Adipocyte (in vitro differentiated cells): ENCODE data around the gene NCR2.
"Not testable (repeated sequence)": the region's sequence is repeated elsewhere in the genome, so short reads cannot be mapped to it uniquely, and the experiment has no call there.

Experiments used
- DNase-seq: peaks from one replicate; pipeline ENCODE4 v3.0.0-alpha.2; 2015; ENCODE audit warnings: low read depth
- H3K27me3 ChIP-seq: replicated peaks from 2 replicates; pipeline ENCODE4 v1.7.0; 2013; ENCODE audit warnings: mild to moderate bottlenecking, low read length, moderate library complexity; ENCODE audit not compliant: control insufficient read depth, insufficient read depth
- H3K36me3 ChIP-seq: 2 replicates; pipeline ENCODE4 v1.7.0; 2013; ENCODE audit warnings: low read length, mild to moderate bottlenecking, moderate library complexity; ENCODE audit not compliant: control insufficient read depth, insufficient read depth, severe bottlenecking
- H3K4me1 ChIP-seq: 2 replicates; pipeline ENCODE4 v1.7.0; 2013; ENCODE audit warnings: mild to moderate bottlenecking, low read length, moderate library complexity; ENCODE audit not compliant: control insufficient read depth, insufficient read depth
- H3K4me3 ChIP-seq: 2 replicates; pipeline ENCODE4 v1.7.0; 2013; ENCODE audit warnings: mild to moderate bottlenecking, low read length, moderate library complexity
- H3K9ac ChIP-seq: 2 replicates; pipeline ENCODE4 v1.7.0; 2013; ENCODE audit warnings: mild to moderate bottlenecking, low read length, moderate library complexity
- H3K9me3 ChIP-seq: 2 replicates; pipeline ENCODE4 v1.7.0; 2013; ENCODE audit warnings: mild to moderate bottlenecking, low read length, moderate library complexity; ENCODE audit not compliant: control insufficient read depth

Gene NCR2, protein sequence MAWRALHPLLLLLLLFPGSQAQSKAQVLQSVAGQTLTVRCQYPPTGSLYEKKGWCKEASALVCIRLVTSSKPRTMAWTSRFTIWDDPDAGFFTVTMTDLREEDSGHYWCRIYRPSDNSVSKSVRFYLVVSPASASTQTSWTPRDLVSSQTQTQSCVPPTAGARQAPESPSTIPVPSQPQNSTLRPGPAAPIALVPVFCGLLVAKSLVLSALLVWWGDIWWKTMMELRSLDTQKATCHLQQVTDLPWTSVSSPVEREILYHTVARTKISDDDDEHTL

DNA sequence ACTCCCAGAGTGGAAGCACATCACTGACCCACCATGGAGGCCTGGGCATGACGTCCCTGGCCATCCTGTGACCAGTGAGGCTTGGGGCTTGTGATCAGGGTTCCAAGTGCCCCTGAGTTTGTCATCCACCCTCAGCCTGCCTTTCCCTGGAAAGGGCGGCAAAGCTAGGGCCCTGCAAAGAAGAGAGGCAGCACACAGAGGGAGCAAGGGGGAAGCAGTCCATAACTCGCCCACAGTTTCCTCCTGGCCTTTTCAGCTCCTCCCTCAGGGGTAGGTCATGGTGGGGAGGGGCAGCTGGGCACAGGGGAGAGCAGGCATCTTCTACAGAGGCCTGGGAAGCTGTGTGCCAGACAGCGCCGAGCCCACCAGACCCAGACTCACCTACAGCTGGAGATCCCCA is at the start of gene NCR2:
TSS of gene NCR2 (plus strand) at position 313 of the 400 bp plus-strand sequence. CDS start 269 bp downstream, outside the sequence.
- no peaks in the 10 kb centered on the region for H3K36me3 ChIP-seq
- H3K4me3 ChIP-seq, result no peak within 1 kb of the TSS
- H3K4me1 ChIP-seq, result no peaks in the 10 kb centered on the region
- DNase-seq, result no peak
- peaks cover 66% of the 10 kb centered on the region for H3K27me3 ChIP-seq
- no peaks in the 10 kb centered on the region for H3K9me3 ChIP-seq
- no peak within 1 kb of the TSS for H3K9ac ChIP-seq

DNA sequence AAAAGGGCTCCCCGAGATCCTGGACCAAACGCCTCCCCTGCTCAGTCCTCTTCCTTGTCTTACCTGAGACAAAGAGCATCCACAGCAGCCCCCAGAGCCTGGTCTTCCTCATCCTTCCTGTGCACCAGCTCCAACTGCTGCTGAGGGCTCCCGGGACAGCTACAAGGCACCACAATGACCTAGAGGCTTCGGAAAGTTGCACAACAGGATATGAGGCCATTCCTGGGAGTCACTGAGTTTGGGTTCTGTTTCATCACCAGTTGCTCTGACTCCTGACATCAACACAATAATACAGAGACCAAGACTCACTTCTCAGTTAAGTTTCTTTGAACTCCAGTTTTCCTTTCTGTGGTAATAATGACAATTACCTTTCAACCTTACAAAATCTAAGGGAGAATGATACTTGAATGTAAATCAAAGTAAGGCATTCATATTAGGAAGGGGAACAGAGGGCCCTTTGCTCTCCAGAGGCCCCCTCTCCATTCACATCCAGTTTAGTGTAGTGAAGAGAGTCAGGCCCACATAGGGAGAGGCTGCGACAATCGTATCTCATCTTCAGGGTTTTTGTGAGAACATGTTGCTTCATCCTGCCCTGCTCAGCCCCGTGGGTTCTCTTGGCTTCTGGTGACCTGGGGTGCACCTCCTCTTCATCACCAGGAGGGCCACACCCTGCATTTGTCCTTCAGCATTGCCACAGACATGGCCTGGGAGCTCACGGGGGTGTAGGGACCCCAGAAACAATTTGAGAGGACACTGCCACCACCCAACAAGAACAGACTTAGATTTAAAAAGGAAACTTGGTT is 48.7 kb upstream of the NCR2 start, which contains the start of gene TREM1:
TSS of gene TREM1 (minus strand) at position 139 of the 803 bp plus-strand sequence. CDS start at position 112, 27 bp downstream.
- no peaks in the 10 kb centered on the region for H3K27me3 ChIP-seq
- H3K36me3 ChIP-seq, result no peaks in the 10 kb centered on the region
- peaks cover 30% of the 10 kb centered on the region for H3K4me1 ChIP-seq
- H3K9me3 ChIP-seq, result no peaks in the 10 kb centered on the region
- no peak within 1 kb of the TSS for H3K9ac ChIP-seq
- H3K4me3 ChIP-seq, result no peak within 1 kb of the TSS
- DNase-seq, result peak; percentile 4

DNA sequence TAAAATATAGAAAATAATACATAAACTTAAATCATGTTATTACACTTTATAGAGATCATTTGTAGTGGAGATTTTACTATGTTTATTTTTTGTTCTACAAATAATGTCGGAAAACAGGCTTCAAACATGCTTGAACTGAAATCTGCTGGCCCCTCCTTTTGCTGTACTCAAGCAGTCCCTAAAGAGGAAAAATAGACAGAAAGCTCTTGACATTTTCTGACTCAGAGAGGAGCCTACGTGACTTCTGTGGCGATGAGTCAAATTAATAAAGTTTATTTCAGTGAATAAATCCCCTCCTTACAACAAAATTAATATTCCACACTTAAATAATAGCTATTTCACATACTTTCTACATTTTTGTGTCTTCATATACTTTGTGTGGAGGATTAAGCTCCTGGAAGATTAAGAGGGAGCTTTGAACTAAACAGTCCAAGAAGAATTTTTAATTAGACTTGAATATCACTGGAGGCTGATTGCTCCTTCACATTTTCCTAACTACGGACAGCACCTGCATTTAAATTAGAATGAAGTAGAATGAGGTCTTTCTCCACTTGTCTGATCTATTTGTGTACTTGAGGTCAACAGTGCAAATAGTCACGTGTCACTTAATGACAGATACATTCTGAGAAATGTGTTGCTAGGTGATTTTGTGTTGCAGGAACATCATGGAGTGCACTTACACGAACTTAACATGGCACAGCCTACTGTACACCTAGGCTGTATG is 47.2 kb upstream of the NCR2 start:
- DNase-seq, result no peak
- peaks cover 30% of the 10 kb centered on the region for H3K4me1 ChIP-seq
- H3K36me3 ChIP-seq, result no peaks in the 10 kb centered on the region
- no peaks in the 10 kb centered on the region for H3K27me3 ChIP-seq
- no peak overlapping the region for H3K4me3 ChIP-seq
- no peak overlapping the region for H3K9ac ChIP-seq
- H3K9me3 ChIP-seq, result no peaks in the 10 kb centered on the region

DNA sequence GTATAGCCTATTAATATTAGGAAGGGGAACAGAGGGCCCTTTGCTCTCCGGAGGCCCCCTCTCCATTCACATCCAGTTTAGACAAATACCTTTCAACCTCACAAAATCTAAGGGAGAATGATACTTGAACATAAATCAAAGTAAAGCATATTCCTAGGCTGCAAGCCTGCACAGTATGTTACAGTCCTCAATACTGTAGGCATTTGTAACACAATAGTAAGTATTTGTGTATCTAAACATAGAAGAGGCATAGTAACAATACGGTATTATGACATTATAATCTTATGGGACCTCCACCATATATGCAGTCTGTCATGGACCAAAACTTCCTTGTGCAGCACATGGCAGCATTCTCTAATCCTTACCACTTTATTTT is 46.7 kb upstream of the NCR2 start:
- Histone ChIP-seq H3K36me3 (no peaks in the 10 kb centered on the region), H3K9ac (no peak overlapping the region), H3K27me3 (no peaks in the 10 kb centered on the region), H3K4me1 (peaks cover 30% of the 10 kb centered on the region), H3K9me3 (no peaks in the 10 kb centered on the region), H3K4me3 (no peak overlapping the region)
- no peak for DNase-seq

DNA sequence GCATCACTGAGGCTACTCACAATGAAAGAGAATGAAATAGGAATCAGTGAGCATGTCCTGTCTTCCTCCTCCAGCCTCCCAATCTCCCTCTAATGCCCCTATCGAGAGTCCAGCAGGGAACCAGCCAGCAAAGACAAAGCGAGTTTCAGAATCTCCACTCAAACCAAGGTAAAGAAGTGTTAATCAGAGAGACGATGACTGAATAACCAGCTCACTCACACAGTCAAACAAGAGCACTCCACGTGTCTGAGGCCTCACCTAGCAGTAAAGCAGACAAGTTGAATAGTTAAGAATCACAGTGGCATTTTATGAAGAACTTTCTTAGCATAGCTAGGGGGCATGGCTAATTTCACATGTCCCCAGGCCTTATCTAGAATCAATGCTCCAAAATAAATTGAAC is 45.6 kb upstream of the NCR2 start:
- H3K9ac ChIP-seq, result no peak overlapping the region
- no peaks in the 10 kb centered on the region for H3K36me3 ChIP-seq
- H3K27me3 ChIP-seq, result no peaks in the 10 kb centered on the region
- no peak for DNase-seq
- H3K4me3 ChIP-seq, result no peak overlapping the region
- H3K4me1 ChIP-seq, result peaks cover 23% of the 10 kb centered on the region
- H3K9me3 ChIP-seq, result no peaks in the 10 kb centered on the region

DNA sequence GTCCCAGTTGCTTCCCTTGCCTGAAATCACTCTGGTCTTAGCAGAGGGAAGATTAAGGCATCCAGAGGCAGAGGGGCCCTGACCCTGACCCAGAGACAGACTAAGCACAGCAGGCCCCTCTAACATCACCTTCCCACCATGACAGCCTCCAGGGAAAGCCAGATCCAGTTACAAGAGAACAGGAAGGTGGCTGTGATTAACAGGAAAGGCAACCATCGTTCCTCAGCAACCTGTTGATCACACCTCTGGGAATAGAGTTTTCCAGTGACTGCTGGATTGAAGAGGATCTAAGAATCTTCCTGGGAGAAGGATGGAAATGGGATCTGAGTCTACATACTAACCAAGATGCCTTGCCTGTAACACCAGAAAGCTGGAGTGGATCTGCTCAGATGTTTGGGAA is 43.7 kb upstream of the NCR2 start:
- H3K27me3 ChIP-seq, result no peaks in the 10 kb centered on the region

DNA sequence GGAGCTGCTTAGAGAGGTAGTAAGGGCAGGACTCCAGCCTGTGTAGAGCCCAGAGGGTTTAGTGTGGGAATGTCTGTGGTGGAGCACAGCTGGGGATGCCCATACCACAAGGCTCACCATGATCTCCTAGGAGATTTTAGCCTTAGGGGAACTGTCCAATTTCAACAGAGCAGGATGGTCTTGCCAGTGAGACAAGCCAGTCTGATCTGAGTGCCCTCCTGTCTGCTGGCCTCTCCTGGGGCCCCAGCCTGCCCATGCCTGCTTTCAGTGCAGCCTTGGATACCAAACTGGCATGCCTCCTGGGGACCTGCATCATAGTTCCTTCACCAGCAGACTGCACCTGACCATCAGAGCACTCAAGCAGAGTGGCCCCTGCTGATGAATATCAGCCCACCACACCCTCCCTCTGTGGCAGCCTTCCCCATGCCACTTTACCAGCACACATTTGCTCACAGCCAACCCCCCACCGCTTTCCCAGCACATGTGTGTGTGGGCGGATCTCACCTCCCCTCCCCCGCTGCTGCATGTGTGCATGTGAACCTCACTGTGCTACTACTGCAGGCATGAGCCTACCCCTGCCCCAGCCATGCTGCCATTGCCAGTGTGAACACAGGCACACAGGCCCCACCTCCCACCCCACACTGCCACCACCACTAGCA is 41.1 kb upstream of the NCR2 start:
- Histone ChIP-seq H3K4me1 (no peaks in the 10 kb centered on the region), H3K27me3 (no peaks in the 10 kb centered on the region), H3K9me3 (no peaks in the 10 kb centered on the region), H3K9ac (no peak overlapping the region), H3K36me3 (no peaks in the 10 kb centered on the region), H3K4me3 (no peak overlapping the region)
- DNase-seq, result no peak

More for the DNA sequence above, 43.7 kb upstream of the NCR2 start:
- Histone ChIP-seq H3K9me3 (no peaks in the 10 kb centered on the region), H3K36me3 (no peaks in the 10 kb centered on the region), H3K9ac (no peak overlapping the region), H3K4me1 (peaks cover 6% of the 10 kb centered on the region), H3K4me3 (no peak overlapping the region)
- DNase-seq, result no peak

DNA sequence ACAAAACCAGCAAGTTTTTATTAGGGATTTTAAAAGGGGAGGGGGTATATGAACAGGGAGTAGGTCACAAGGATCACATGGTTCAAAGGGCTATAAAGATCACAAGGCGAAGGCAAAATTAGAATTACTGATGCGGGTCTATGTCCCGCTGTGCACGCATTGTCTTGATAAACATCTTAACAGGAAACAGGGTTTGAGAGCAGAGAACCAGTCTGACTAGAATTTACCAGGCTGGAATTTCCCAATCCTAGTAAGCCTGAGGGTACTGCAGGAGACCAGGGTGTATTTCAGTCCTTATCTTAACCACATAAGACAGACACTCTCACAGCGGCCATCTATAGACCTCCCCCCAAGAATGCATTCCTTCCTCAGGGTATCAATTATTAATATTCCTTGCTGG is 38.2 kb upstream of the NCR2 start:
- H3K36me3 ChIP-seq, H3K4me1 ChIP-seq, H3K27me3 ChIP-seq, H3K9me3 ChIP-seq, H3K4me3 ChIP-seq, H3K9ac ChIP-seq, DNase-seq: not testable (repeated sequence)

DNA sequence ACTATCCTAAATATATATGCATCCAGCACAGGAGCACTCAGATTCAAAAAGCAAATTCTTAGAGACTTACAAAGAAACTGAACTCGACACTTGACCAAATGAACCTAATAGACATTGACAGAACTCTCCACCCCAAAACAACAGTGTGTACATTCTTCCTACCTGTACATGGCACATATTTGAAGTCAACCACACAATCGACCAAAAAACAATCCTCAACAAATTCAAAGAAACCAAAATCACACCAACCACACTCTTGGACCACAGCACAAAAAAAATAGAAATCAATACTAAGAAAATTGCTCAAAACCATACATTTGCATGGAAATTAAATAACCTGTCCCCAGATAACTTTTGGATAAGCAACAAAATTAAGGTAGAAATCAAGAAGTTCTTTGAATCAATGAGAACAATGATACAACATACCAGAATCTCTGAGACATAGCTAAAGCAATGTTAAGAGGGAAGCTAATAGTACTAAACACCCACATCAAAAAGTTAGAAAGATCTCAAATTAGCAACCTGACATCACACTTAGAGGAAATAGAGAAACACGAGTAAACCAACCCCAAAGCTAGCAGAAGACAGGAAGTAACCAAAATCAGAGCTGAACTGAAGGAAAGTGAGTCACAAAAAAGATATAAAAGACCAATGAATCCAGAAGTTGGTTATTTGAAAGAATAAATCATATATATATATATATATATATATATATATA is 36.5 kb upstream of the NCR2 start:
- H3K9me3 ChIP-seq, result peaks cover 10% of the 10 kb centered on the region
- no peaks in the 10 kb centered on the region for H3K36me3 ChIP-seq
- no peak for DNase-seq
- no peaks in the 10 kb centered on the region for H3K4me1 ChIP-seq
- no peak overlapping the region for H3K9ac ChIP-seq
- H3K27me3 ChIP-seq, result no peaks in the 10 kb centered on the region
- H3K4me3 ChIP-seq, result no peak overlapping the region

DNA sequence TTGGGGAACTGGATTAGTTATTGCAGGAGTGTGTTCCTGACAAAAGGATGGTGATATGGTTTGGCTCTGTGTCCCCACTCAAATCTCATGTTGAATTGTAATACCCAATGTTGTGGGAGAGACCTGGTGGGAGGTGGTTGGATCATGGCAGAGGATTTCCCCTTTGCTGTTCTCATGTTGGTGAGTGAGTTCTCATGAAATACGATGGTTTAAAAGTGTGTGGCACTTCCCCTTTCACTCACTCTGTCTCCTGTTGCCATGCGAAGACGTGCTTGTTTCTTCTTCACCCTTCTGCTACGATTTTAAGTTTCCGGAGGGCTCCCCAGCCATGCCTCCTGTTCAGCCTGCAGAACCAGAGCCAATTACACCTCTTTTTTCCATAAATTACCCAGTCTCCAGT is 32.8 kb upstream of the NCR2 start:
- Histone ChIP-seq H3K9me3 (peaks cover 14% of the 10 kb centered on the region), H3K4me3 (no peak overlapping the region), H3K9ac (no peak overlapping the region), H3K36me3 (no peaks in the 10 kb centered on the region), H3K4me1 (no peaks in the 10 kb centered on the region), H3K27me3 (peaks cover 11% of the 10 kb centered on the region)
- no peak for DNase-seq
